Measurements from ENCODE around the gene SREK1IP1. TPM values are rescaled to one million over a fixed set of nuclear protein-coding genes. Genes with fewer than 3 reads are reported as not detected.
"Not testable (repeated sequence)": the region's sequence is repeated elsewhere in the genome, so short reads cannot be mapped to it uniquely, and the experiment has no call there.

Gene SREK1IP1
- total RNA-seq, 1 experiment from 2014 or later, result 40.1 TPM

GRCh38 chr5:64742821-64743220 lies 25.7 kb downstream of the SREK1IP1 start:
- Mint-ChIP-seq H3K4me3 (ENCODE audit: unreplicated experiment) (no peak overlapping the region), H3K4me1 (ENCODE audit: insufficient read depth, unreplicated experiment) (no peaks in the 10 kb centered on the region), H3K36me3 (ENCODE audit: insufficient read depth, unreplicated experiment) (peaks cover 27% of the 10 kb centered on the region), H3K9me3 (ENCODE audit: unreplicated experiment) (no peaks in the 10 kb centered on the region), H3K27me3 (ENCODE audit: insufficient read depth, unreplicated experiment) (no peaks in the 10 kb centered on the region), H3K27ac (ENCODE audit: low read depth, unreplicated experiment) (no peak overlapping the region)
- intact Hi-C loops (cut with micrococcal nuclease), result no loop called here
- no peak for TF ChIP-seq CTCF (IDR thresholded peaks at IDR 0.05; ENCODE audit: unreplicated experiment)
- ChIA-PET CTCF (interaction anchor here (0.6 kb wide), 1 partner anchor 703 kb away, joined by 3 read pairs; no protein-coding TSS in a partner anchor), POLR2A (no interaction called here)
- BruUV-seq (replicated peaks), result no TSS peak
- no peak for DNase-seq (ENCODE audit: unreplicated experiment)

GRCh38 chr5:64742411-64742810 lies 26.1 kb downstream of the SREK1IP1 start:
- no peak for TF ChIP-seq CTCF (IDR thresholded peaks at IDR 0.05; ENCODE audit: unreplicated experiment)
- Mint-ChIP-seq H3K36me3 (ENCODE audit: insufficient read depth, unreplicated experiment) (peaks cover 28% of the 10 kb centered on the region), H3K27me3 (ENCODE audit: insufficient read depth, unreplicated experiment) (no peaks in the 10 kb centered on the region), H3K9me3 (ENCODE audit: unreplicated experiment) (no peaks in the 10 kb centered on the region), H3K4me3 (ENCODE audit: unreplicated experiment) (no peak overlapping the region), H3K27ac (ENCODE audit: low read depth, unreplicated experiment) (no peak overlapping the region), H3K4me1 (ENCODE audit: insufficient read depth, unreplicated experiment) (peaks cover 2% of the 10 kb centered on the region)
- BruUV-seq (replicated peaks), result no TSS peak
- ChIA-PET CTCF (interaction anchor here (0.6 kb wide), 1 partner anchor 702 kb away, joined by 3 read pairs; no protein-coding TSS in a partner anchor), POLR2A (interaction anchor here (0.6 to 0.7 kb wide), 2 partner anchors 14 to 598 kb away, joined by 3 read pairs; no protein-coding TSS in a partner anchor)
- intact Hi-C loops (cut with micrococcal nuclease), result no loop called here
- DNase-seq (ENCODE audit: unreplicated experiment), result no peak

GRCh38 chr5:64727150-64727549 lies 41.3 kb downstream of the SREK1IP1 start:
- peaks cover 26% of the 10 kb centered on the region for H3K36me3 Mint-ChIP-seq (ENCODE audit: insufficient read depth, unreplicated experiment)
- ChIA-PET CTCF (interaction anchor here (0.7 kb wide), 1 partner anchor 31 kb away, joined by 3 read pairs; no protein-coding TSS in a partner anchor), POLR2A (interaction anchor here (1.0 kb wide), 1 partner anchor 18 kb away, joined by 4 read pairs; no protein-coding TSS in a partner anchor)
- no peak overlapping the region for H3K4me3 Mint-ChIP-seq (ENCODE audit: unreplicated experiment)
- TF ChIP-seq CTCF (IDR thresholded peaks at IDR 0.05; ENCODE audit: unreplicated experiment), result no peak
- no peaks in the 10 kb centered on the region for H3K27me3 Mint-ChIP-seq (ENCODE audit: insufficient read depth, unreplicated experiment)
- intact Hi-C loops (cut with micrococcal nuclease), result no loop called here
- no TSS peak for BruUV-seq (replicated peaks)
- H3K9me3 Mint-ChIP-seq (ENCODE audit: unreplicated experiment), result no peaks in the 10 kb centered on the region
- H3K4me1 Mint-ChIP-seq (ENCODE audit: insufficient read depth, unreplicated experiment), result no peaks in the 10 kb centered on the region
- no peak overlapping the region for H3K27ac Mint-ChIP-seq (ENCODE audit: low read depth, unreplicated experiment)
- DNase-seq (ENCODE audit: unreplicated experiment), result no peak

GRCh38 chr5:64722588-64722987 lies 45.9 kb downstream of the SREK1IP1 start:
- Mint-ChIP-seq H3K36me3 (ENCODE audit: insufficient read depth, unreplicated experiment) (peaks cover 43% of the 10 kb centered on the region), H3K4me3 (ENCODE audit: unreplicated experiment) (no peak overlapping the region), H3K27ac (ENCODE audit: low read depth, unreplicated experiment) (no peak overlapping the region), H3K9me3 (ENCODE audit: unreplicated experiment) (no peaks in the 10 kb centered on the region), H3K4me1 (ENCODE audit: insufficient read depth, unreplicated experiment) (no peaks in the 10 kb centered on the region), H3K27me3 (ENCODE audit: insufficient read depth, unreplicated experiment) (no peaks in the 10 kb centered on the region)
- no peak for DNase-seq (ENCODE audit: unreplicated experiment)
- intact Hi-C loops (cut with micrococcal nuclease), result no loop called here
- no TSS peak for BruUV-seq (replicated peaks)
- ChIA-PET CTCF (no interaction called here), POLR2A (no interaction called here)
- no peak for TF ChIP-seq CTCF (IDR thresholded peaks at IDR 0.05; ENCODE audit: unreplicated experiment)

- DNase-seq (ENCODE audit: unreplicated experiment); H3K4me1 Mint-ChIP-seq (ENCODE audit: insufficient read depth, unreplicated experiment); CTCF ChIA-PET; H3K9me3 Mint-ChIP-seq (ENCODE audit: unreplicated experiment); H3K27ac Mint-ChIP-seq (ENCODE audit: low read depth, unreplicated experiment); H3K27me3 Mint-ChIP-seq (ENCODE audit: insufficient read depth, unreplicated experiment); intact Hi-C loops (cut with micrococcal nuclease); H3K4me3 Mint-ChIP-seq (ENCODE audit: unreplicated experiment); BruUV-seq (replicated peaks); H3K36me3 Mint-ChIP-seq (ENCODE audit: insufficient read depth, unreplicated experiment); POLR2A ChIA-PET: not testable (repeated sequence)
These were observed 54.0 kb downstream of the SREK1IP1 start for GRCh38 chr5:64714495-64714894.

All from MCF 10A (cell line).